ENCODE data around the gene TGFBRAP1. TPM values are rescaled to one million over a fixed set of nuclear protein-coding genes. Genes with fewer than 3 reads are reported as not detected.

The TGFBRAP1 gene
- total RNA-seq, 1 experiment from 2014 or later: 16.7 TPM

DNA sequence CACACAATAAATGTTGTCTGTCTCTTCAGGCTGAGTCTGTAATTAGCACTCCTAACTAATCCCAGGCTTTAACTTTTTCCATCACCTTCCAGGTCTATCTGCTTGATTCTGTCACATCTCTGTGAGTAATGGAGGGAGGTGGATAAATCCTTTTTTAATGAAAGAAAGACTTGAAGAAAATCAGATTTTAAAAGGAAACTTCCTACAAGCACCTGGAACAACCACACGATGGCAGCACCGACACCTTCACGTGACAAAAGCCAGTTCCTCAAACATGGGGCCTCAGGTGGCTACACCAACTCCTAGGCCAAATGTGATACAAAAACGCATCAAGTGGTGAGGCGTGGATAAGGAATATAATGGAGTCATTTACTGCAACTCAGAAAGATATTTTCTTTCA is 41.8 kb downstream of the TGFBRAP1 start:
- Histone ChIP-seq H3K9me3 (ENCODE audit: insufficient read depth, low read depth) (no peaks in the 10 kb centered on the region), H3K27me3 (ENCODE audit: insufficient read depth, low read depth) (no peaks in the 10 kb centered on the region), H3K4me3 (no peak overlapping the region), H4K20me1 (ENCODE audit: insufficient read depth) (no peaks in the 10 kb centered on the region), H3K79me2 (ENCODE audit: low read depth) (no peaks in the 10 kb centered on the region), H3F3A (ENCODE audit: insufficient read depth, low read depth) (no peaks in the 10 kb centered on the region), H3K36me3 (ENCODE audit: low read depth) (no peaks in the 10 kb centered on the region), H3K4me2 (no peak overlapping the region), H3K4me1 (replicated peaks; ENCODE audit: insufficient read depth) (no peaks in the 10 kb centered on the region), H3K9me2 (ENCODE audit: insufficient read depth) (no peaks in the 10 kb centered on the region), H3K27ac (no peak overlapping the region), H2AFZ (no peak overlapping the region)
- ChIA-PET POLR2A (ENCODE audit: unreplicated experiment) (no interaction called here), CTCF (no interaction called here)
- no TSS peak for BruUV-seq (replicated peaks)
- no peak for TF ChIP-seq EZH2 (IDR thresholded peaks at IDR 0.05; ENCODE audit: low read depth)
- TF ChIP-seq, protein P1, sequence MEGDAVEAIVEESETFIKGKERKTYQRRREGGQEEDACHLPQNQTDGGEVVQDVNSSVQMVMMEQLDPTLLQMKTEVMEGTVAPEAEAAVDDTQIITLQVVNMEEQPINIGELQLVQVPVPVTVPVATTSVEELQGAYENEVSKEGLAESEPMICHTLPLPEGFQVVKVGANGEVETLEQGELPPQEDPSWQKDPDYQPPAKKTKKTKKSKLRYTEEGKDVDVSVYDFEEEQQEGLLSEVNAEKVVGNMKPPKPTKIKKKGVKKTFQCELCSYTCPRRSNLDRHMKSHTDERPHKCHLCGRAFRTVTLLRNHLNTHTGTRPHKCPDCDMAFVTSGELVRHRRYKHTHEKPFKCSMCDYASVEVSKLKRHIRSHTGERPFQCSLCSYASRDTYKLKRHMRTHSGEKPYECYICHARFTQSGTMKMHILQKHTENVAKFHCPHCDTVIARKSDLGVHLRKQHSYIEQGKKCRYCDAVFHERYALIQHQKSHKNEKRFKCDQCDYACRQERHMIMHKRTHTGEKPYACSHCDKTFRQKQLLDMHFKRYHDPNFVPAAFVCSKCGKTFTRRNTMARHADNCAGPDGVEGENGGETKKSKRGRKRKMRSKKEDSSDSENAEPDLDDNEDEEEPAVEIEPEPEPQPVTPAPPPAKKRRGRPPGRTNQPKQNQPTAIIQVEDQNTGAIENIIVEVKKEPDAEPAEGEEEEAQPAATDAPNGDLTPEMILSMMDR (conservative IDR thresholded peaks at IDR 0.05): peak; percentile 51
- intact Hi-C loops (cut with micrococcal nuclease; ENCODE audit: unreplicated experiment): loop anchor here (5.0 kb wide), 2 partner anchors 235 to 260 kb away; no protein-coding TSS in a partner anchor
- DNase-seq: peak in 1 of 2 experiments; percentile 17

DNA sequence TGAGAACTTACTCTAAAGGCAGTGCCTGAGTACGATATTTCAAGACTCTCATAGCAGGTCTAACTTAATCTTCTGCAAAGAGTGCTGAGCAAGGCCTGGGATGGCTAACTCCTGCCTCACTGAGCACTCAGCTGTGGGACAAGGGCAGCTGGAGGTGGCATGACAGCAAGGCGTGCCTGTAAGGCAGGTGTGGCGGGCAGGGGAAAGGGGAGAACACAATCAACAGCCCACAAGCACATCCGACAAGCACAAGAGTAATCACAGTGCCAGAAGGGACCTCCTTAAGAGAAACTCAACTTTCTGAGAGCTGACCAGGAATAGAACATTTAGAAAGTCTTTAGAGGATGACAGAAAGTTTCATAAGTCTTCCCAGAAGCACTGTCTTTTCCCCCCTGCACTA is 46.0 kb downstream of the TGFBRAP1 start:
- no peaks in the 10 kb centered on the region for H3K36me3 ChIP-seq (ENCODE audit: low read depth)
- H3K27ac ChIP-seq: no peak overlapping the region
- no peak overlapping the region for H3K4me2 ChIP-seq
- H3K9me3 ChIP-seq (ENCODE audit: insufficient read depth, low read depth): no peaks in the 10 kb centered on the region
- H3K27me3 ChIP-seq (ENCODE audit: insufficient read depth, low read depth): no peaks in the 10 kb centered on the region
- intact Hi-C loops (cut with micrococcal nuclease; ENCODE audit: unreplicated experiment): no loop called here
- no peak overlapping the region for H3K4me3 ChIP-seq
- ChIA-PET CTCF (no interaction called here), POLR2A (ENCODE audit: unreplicated experiment) (no interaction called here)
- no peaks in the 10 kb centered on the region for H3K79me2 ChIP-seq (ENCODE audit: low read depth)
- H3K9me2 ChIP-seq (ENCODE audit: insufficient read depth): no peaks in the 10 kb centered on the region
- BruUV-seq (replicated peaks): no TSS peak
- TF ChIP-seq, protein P1 (conservative IDR thresholded peaks at IDR 0.05): no peak
- TF ChIP-seq EZH2 (IDR thresholded peaks at IDR 0.05; ENCODE audit: low read depth): no peak
- H3K4me1 ChIP-seq (replicated peaks; ENCODE audit: insufficient read depth): no peaks in the 10 kb centered on the region
- no peak for DNase-seq
- H2AFZ ChIP-seq: no peak overlapping the region
- H3F3A ChIP-seq (ENCODE audit: insufficient read depth, low read depth): no peaks in the 10 kb centered on the region
- H4K20me1 ChIP-seq (ENCODE audit: insufficient read depth): no peaks in the 10 kb centered on the region

DNA sequence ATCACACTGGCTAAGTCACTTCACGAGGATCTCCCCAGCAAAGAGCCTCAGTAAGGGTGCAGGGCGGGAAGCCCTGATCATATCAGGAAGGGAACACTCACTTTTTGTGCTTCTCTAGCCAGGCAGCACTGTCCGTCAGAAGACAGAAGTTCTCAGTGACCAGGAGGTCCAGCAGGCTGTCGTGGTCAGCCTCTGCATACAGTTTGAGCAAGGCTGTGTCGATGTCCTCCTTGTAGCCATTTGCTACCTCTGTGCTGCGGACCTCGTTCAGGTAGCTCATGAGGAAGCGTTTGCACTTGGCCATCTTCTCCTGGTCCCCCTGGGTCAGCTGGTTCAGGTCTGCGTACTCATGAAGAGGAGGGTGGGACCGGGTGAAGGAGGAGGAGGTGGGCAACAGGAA is 49.3 kb downstream of the TGFBRAP1 start:
- no peak overlapping the region for H3K4me3 ChIP-seq
- H3K27me3 ChIP-seq (ENCODE audit: insufficient read depth, low read depth): no peaks in the 10 kb centered on the region
- no peak overlapping the region for H2AFZ ChIP-seq
- no peaks in the 10 kb centered on the region for H3F3A ChIP-seq (ENCODE audit: insufficient read depth, low read depth)
- BruUV-seq (replicated peaks): no TSS peak
- no peak overlapping the region for H3K4me2 ChIP-seq
- H3K27ac ChIP-seq: no peak overlapping the region
- POLR2A ChIA-PET (ENCODE audit: unreplicated experiment): no interaction called here
- no peaks in the 10 kb centered on the region for H4K20me1 ChIP-seq (ENCODE audit: insufficient read depth)
- no peaks in the 10 kb centered on the region for H3K79me2 ChIP-seq (ENCODE audit: low read depth)
- no peaks in the 10 kb centered on the region for H3K9me2 ChIP-seq (ENCODE audit: insufficient read depth)
- H3K9me3 ChIP-seq (ENCODE audit: insufficient read depth, low read depth): no peaks in the 10 kb centered on the region
- TF ChIP-seq EZH2 (IDR thresholded peaks at IDR 0.05; ENCODE audit: low read depth): no peak
- DNase-seq: no peak
- intact Hi-C loops (cut with micrococcal nuclease; ENCODE audit: unreplicated experiment): no loop called here
- CTCF ChIA-PET: no interaction called here
- no peaks in the 10 kb centered on the region for H3K36me3 ChIP-seq (ENCODE audit: low read depth)
- no peaks in the 10 kb centered on the region for H3K4me1 ChIP-seq (replicated peaks; ENCODE audit: insufficient read depth)

DNA sequence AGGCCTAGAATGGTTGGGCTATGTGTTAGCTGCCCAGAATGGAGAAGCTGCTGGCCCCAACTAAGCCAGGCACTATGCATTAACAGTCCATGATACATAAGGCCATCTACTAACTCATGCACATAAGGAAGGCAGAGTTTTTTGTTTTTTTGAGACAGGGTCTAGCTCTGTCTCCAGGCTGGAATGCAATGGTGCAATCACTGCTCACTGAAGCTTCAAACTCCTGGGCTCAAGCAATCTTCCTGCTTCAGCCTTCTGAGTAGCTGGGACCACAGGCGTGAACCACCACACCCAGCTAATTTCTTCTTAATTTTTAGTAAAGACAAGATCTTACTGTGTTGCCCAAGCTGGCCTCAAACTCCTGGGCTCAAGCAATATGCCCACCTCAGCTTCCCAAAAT is 50.4 kb downstream of the TGFBRAP1 start:
- intact Hi-C loops (cut with micrococcal nuclease; ENCODE audit: unreplicated experiment): no loop called here
- POLR2A ChIA-PET (ENCODE audit: unreplicated experiment): no interaction called here
- no peaks in the 10 kb centered on the region for H3K9me2 ChIP-seq (ENCODE audit: insufficient read depth)
- no peaks in the 10 kb centered on the region for H3K36me3 ChIP-seq (ENCODE audit: low read depth)
- CTCF ChIA-PET: no interaction called here
- H3K4me2 ChIP-seq: no peak overlapping the region
- BruUV-seq (replicated peaks): no TSS peak
- H3K4me1 ChIP-seq (replicated peaks; ENCODE audit: insufficient read depth): no peaks in the 10 kb centered on the region
- H3F3A ChIP-seq (ENCODE audit: insufficient read depth, low read depth): no peaks in the 10 kb centered on the region
- DNase-seq: no peak
- no peak overlapping the region for H2AFZ ChIP-seq
- H3K9me3 ChIP-seq (ENCODE audit: insufficient read depth, low read depth): no peaks in the 10 kb centered on the region
- no peaks in the 10 kb centered on the region for H3K27me3 ChIP-seq (ENCODE audit: insufficient read depth, low read depth)
- no peaks in the 10 kb centered on the region for H3K79me2 ChIP-seq (ENCODE audit: low read depth)
- TF ChIP-seq EZH2 (IDR thresholded peaks at IDR 0.05; ENCODE audit: low read depth): no peak
- TF ChIP-seq, protein P1 (conservative IDR thresholded peaks at IDR 0.05): no peak
- no peak overlapping the region for H3K27ac ChIP-seq
- no peaks in the 10 kb centered on the region for H4K20me1 ChIP-seq (ENCODE audit: insufficient read depth)
- no peak overlapping the region for H3K4me3 ChIP-seq

Data from PC-9 (cell line).